ENCODE data around the gene TMEM231. TPM values are rescaled to one million over a fixed set of nuclear protein-coding genes. Genes with fewer than 3 reads are reported as not detected.

TMEM231 gene
- total RNA-seq, 1 donor, result 12.1 TPM

DNA sequence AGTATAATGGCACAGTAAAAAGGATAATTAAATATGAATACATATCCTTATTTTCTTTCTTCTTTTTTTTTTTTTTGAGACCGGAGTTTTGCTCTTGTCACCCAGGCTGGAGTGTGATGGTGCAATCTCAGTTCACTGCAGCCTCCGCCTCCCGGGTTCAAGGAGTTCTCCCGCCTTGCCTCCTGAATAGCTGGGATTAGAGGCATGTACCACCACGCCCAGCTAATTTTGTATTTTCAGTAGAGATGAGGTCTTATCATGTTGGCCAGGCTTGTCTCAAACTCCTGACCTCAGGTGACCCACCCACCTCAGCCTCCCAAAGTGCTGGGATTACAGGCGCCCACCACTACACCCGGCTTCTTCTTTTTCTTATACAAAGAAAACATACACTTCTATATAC is 22.2 kb upstream of the TMEM231 start:
- TF ChIP-seq, protein P1, sequence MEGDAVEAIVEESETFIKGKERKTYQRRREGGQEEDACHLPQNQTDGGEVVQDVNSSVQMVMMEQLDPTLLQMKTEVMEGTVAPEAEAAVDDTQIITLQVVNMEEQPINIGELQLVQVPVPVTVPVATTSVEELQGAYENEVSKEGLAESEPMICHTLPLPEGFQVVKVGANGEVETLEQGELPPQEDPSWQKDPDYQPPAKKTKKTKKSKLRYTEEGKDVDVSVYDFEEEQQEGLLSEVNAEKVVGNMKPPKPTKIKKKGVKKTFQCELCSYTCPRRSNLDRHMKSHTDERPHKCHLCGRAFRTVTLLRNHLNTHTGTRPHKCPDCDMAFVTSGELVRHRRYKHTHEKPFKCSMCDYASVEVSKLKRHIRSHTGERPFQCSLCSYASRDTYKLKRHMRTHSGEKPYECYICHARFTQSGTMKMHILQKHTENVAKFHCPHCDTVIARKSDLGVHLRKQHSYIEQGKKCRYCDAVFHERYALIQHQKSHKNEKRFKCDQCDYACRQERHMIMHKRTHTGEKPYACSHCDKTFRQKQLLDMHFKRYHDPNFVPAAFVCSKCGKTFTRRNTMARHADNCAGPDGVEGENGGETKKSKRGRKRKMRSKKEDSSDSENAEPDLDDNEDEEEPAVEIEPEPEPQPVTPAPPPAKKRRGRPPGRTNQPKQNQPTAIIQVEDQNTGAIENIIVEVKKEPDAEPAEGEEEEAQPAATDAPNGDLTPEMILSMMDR (IDR thresholded peaks at IDR 0.05; ENCODE audit: insufficient read depth, low read depth, low read length), result no peak
- H3K4me3 ChIP-seq (ENCODE audit: low read depth, low read length), result no peak overlapping the region
- no peak for DNase-seq (ENCODE audit: low read depth)

DNA sequence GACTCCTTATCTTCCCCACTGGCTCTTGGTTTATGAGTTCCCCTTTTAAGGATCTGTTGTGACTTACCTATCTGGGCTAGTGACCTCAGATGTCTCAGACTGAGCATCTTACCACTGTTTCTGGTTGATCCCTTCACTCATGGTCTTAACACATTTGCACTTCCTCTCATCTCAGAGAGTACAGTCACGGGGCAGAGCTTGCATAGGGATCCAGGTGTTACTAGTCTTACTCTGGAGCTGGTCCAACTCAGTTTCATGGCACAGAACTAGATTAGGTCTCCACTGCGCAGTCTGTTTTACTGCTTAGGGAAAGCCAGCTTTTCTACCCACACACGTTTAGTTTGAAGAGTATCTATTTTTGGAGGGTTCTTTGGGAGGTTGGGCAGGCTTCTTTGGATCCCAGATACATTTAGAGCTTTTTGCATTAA is 20.3 kb upstream of the TMEM231 start:
- TF ChIP-seq, protein P1 (IDR thresholded peaks at IDR 0.05; ENCODE audit: insufficient read depth, low read depth, low read length), result no peak
- no peak for DNase-seq (ENCODE audit: low read depth)
- no peak overlapping the region for H3K4me3 ChIP-seq (ENCODE audit: low read depth, low read length)

DNA sequence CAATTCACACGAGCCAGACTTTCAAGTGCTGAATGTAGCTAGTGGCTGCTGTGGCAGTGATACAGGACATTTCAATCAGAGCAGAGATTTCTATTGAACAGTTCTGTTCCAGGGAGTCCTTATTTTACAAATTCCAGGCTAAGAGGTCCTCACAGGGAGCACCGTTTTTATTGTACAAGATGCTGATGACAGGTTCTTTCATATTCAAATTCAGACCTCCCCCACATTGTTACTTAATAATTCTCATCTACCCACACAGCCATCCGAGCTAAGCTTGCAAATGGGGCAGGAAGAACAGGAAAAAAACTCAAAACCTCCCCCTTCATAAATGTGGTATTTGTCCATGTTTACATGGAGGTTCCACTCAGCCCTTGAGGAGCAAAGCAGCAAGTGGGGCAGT is 19.9 kb upstream of the TMEM231 start:
- TF ChIP-seq, protein P1 (IDR thresholded peaks at IDR 0.05; ENCODE audit: insufficient read depth, low read depth, low read length), result no peak
- DNase-seq (ENCODE audit: low read depth), result no peak

DNA sequence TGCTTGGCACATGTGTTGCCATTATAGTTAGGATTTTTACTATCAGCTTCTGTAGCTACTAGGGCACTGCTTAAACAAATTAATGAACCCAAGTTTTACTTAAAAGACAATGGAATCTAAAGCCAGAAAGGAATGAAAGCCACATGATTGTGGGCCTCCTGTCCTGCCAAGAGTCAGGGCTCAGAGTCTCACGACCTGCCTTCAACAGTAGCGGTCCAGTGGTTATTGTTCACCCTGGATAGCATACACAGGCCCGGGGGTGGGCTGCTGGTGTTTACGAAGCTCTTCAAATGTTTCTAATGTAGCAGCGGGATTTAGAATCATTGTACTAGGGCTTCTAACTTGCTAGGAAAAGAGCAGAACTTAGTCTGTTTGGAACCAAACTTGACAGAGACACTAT is 17.9 kb upstream of the TMEM231 start:
- DNase-seq (ENCODE audit: low read depth), result no peak
- no peak overlapping the region for H3K4me3 ChIP-seq (ENCODE audit: low read depth, low read length)
- TF ChIP-seq, protein P1 (IDR thresholded peaks at IDR 0.05; ENCODE audit: insufficient read depth, low read depth, low read length), result no peak

More for the DNA sequence above, 19.9 kb upstream of the TMEM231 start:
- no peak overlapping the region for H3K4me3 ChIP-seq (ENCODE audit: low read depth, low read length)

DNA sequence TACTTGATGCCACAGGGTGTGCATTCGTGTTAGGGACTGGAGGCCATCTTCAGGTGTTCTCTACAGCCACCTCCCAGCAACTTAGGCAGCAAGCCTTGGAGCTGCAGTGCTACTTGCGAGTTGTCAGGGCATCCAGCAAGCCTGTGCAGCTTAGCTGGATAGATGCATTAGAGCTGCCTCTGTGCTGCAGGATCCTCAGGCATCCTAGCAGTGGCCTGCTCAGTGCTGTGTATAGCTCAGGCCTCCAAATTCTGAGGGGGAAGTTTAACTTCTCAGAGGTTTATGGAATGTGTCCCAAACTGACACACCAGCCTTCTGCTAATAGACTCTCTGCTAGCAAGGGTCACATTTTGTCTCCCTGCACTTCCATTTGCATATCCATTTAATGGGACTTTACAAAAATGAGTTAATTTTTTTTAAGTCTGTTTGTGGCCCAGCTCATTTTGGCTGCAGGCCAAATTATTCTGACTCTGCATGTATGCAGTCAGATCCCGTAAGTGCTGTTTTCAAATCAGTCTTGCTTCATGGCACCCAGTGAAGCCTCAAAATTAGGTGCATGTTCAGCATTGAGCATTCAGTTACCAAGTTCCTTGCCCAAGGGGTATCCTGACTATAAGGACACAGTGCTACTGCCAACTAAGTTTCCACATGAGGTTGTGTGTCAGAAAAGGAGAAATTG is 17.0 kb upstream of the TMEM231 start:
- DNase-seq (ENCODE audit: low read depth), result no peak
- TF ChIP-seq, protein P1 (IDR thresholded peaks at IDR 0.05; ENCODE audit: insufficient read depth, low read depth, low read length), result no peak
- no peak overlapping the region for H3K4me3 ChIP-seq (ENCODE audit: low read depth, low read length)

DNA sequence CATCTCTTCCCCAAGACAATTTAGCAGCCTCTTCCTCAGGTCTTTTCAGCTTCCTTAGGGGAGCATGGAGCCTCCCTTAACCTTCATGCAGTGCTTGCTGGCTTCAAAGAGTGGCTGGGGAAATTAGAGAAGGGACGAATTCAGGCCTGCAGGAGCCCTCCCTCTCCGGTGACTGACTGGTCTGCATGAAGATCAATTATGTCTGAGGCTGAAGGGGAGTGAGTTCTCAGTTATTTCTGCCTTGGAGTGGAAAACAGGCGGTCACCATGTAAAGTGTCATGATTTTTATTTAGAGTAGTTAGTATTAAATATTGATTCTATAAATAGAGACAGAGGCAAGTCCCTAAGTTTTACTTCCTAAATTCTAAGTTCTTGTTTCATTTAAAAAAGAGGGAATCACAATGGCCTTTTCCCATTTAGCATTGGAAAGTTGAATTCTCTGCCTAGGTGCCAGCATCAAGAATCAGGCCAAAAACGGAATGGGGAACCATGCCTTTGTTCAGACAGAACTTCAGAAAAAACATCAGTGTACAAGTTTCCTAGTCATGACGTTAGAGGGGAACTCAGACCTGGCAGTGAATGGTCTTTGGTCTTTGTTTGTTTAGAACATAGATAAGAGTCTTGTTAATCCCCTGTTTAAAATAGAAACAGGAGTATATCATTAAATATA is 14.5 kb upstream of the TMEM231 start:
- TF ChIP-seq, protein P1 (IDR thresholded peaks at IDR 0.05; ENCODE audit: insufficient read depth, low read depth, low read length), result no peak

More for the DNA sequence above, 14.5 kb upstream of the TMEM231 start:
- DNase-seq (ENCODE audit: low read depth), result no peak
- H3K4me3 ChIP-seq (ENCODE audit: low read depth, low read length), result no peak overlapping the region
